Upper lobe of left lung (tissue), 4 donors: ENCODE measurements around the gene CAMK4.

Experiments used
- POLR2A ChIP-seq, 4 donors: fragments of 450-650 bp; IDR thresholded peaks; one replicate each; pipeline ENCODE4 v1.5.1; 2016 to 2017; ENCODE audit warnings: antibody characterized with exemption in 4 of 4, mild to moderate bottlenecking in 2 of 4
- POLR2AphosphoS5 ChIP-seq, 2 donors: sonication (generic); formaldehyde crosslinking; IDR thresholded peaks; one replicate each; pipeline ENCODE4 v1.5.1; 2017; ENCODE audit warnings: antibody characterized with exemption in 2 of 2
- TF ChIP-seq, protein P1 (sequence below), 6 experiments: fragments of 450-650 bp in 4 of 6; fragments of 200-600 bp in 2 of 6; sonication (generic) in 2 of 6; IDR thresholded peaks; one replicate each; pipeline ENCODE4 v1.5.1; 2016 to 2019; ENCODE audit warnings: antibody characterized with exemption in 6 of 6

DNA sequence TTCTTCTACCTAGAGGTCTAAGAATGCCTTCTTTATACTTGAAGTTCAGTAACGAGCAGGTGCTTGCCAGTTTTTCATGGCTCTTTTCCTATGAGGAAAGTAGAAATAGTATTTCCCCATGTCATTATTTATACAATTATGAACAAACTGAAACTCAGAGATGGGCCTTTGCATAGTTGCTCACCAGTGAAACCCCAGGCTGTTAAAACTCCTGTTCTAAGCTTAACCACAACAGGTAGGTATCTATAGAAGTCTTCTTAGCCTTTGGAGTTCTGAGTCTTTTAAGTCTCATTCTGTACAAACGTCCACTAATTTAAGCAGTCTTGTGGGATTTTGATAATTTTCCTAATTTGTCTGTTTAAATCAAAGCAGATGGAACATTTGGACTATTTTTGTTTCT, 198.1 kb downstream of the CAMK4 start:
- no peak for TF ChIP-seq POLR2A (IDR thresholded peaks at IDR 0.05)
- TF ChIP-seq, protein P1, sequence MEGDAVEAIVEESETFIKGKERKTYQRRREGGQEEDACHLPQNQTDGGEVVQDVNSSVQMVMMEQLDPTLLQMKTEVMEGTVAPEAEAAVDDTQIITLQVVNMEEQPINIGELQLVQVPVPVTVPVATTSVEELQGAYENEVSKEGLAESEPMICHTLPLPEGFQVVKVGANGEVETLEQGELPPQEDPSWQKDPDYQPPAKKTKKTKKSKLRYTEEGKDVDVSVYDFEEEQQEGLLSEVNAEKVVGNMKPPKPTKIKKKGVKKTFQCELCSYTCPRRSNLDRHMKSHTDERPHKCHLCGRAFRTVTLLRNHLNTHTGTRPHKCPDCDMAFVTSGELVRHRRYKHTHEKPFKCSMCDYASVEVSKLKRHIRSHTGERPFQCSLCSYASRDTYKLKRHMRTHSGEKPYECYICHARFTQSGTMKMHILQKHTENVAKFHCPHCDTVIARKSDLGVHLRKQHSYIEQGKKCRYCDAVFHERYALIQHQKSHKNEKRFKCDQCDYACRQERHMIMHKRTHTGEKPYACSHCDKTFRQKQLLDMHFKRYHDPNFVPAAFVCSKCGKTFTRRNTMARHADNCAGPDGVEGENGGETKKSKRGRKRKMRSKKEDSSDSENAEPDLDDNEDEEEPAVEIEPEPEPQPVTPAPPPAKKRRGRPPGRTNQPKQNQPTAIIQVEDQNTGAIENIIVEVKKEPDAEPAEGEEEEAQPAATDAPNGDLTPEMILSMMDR (IDR thresholded peaks at IDR 0.05) = no peak
- TF ChIP-seq POLR2AphosphoS5 (IDR thresholded peaks at IDR 0.05) = no peak
